Measurements from ENCODE around the gene TTC39A.

DNA sequence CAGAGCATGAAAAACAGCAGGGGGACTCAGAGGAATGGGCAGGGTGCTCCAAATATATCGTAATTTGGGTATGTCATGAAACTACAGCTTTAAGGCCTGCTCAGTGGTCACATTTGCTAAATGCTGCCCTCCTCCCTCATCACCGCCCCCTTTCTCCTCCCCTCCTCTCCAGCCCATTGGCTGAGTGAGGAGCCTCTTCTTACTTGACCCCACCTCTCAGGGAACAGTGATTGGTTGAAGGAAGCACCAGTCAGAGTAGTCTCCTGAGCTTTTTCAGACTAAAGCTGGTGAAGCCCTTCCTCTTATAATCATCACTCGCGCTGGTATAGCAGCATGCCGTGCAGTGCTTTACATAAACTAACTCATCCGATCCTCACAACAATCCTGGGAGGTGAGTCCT is 10.0 kb upstream of the TTC39A start:
- TF ChIP-seq, protein P1, sequence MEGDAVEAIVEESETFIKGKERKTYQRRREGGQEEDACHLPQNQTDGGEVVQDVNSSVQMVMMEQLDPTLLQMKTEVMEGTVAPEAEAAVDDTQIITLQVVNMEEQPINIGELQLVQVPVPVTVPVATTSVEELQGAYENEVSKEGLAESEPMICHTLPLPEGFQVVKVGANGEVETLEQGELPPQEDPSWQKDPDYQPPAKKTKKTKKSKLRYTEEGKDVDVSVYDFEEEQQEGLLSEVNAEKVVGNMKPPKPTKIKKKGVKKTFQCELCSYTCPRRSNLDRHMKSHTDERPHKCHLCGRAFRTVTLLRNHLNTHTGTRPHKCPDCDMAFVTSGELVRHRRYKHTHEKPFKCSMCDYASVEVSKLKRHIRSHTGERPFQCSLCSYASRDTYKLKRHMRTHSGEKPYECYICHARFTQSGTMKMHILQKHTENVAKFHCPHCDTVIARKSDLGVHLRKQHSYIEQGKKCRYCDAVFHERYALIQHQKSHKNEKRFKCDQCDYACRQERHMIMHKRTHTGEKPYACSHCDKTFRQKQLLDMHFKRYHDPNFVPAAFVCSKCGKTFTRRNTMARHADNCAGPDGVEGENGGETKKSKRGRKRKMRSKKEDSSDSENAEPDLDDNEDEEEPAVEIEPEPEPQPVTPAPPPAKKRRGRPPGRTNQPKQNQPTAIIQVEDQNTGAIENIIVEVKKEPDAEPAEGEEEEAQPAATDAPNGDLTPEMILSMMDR (IDR thresholded peaks at IDR 0.05; ENCODE audit: low read length), result no peak
- TF ChIP-seq EZH2 (optimal IDR thresholded peaks at IDR 0.05; ENCODE audit: low read depth, low read length), result no peak
- no peak for TF ChIP-seq EZH2phosphoT487 (IDR thresholded peaks at IDR 0.05; ENCODE audit: low read length)

All from MM.1S (cell line).